Natural killer cell (primary cell): Measurements from ENCODE around the gene ZNF546. TPM values are rescaled to one million over a fixed set of nuclear protein-coding genes. Genes with fewer than 3 reads are reported as not detected.

ENCODE experiments used
- ATAC-seq, 3 donors: fragments of 150-1000 bp in 2 of 3; fragments of 200-7000 bp in 1 of 3; cut with Tn5 transposase; 1 replicate in 1 of 3; 2 replicates in 2 of 3; pipeline ENCODE4 v1.10.0; 2021; ENCODE audit warnings: mild to moderate bottlenecking in 2 of 3, moderate library complexity in 2 of 3
- DNase-seq, 2 donors: peaks; one replicate each; pipeline versions ENCODE4 v3.0.0 to v3.0.0-alpha.2; 2013 to 2021; ENCODE audit warnings: mixed read lengths in 1 of 2
- H3K27ac ChIP-seq: one replicate; pipeline ENCODE4 v1.5.1; 2013; ENCODE audit warnings: mild to moderate bottlenecking, low read length
- H3K27me3 ChIP-seq: one replicate; pipeline ENCODE4 v1.6.1; 2013; ENCODE audit warnings: low read length; ENCODE audit not compliant: control insufficient read depth, insufficient read depth
- H3K36me3 ChIP-seq: one replicate; pipeline ENCODE4 v1.6.1; 2013; ENCODE audit warnings: low read length; ENCODE audit not compliant: control insufficient read depth, insufficient read depth
- H3K4me1 ChIP-seq: one replicate; pipeline ENCODE4 v1.6.1; 2013; ENCODE audit warnings: low read length; ENCODE audit not compliant: control insufficient read depth, insufficient read depth
- H3K4me3 ChIP-seq: one replicate; pipeline ENCODE4 v1.5.1; 2013; ENCODE audit warnings: low read length
- H3K9me3 ChIP-seq: one replicate; pipeline ENCODE4 v1.6.1; 2013; ENCODE audit warnings: low read length; ENCODE audit not compliant: control insufficient read depth, insufficient read depth
- H3K27ac Mint-ChIP-seq, 2 donors: one replicate each; pipeline ENCODE4 v1.8.0; 2022; ENCODE audit warnings: mild to moderate bottlenecking in 2 of 2, mixed read lengths in 2 of 2, moderate library complexity in 1 of 2
- H3K27me3 Mint-ChIP-seq, 2 donors: one replicate each; pipeline ENCODE4 v1.8.0; 2022; ENCODE audit warnings: low read depth in 2 of 2, mixed read lengths in 2 of 2
- H3K36me3 Mint-ChIP-seq: one replicate; pipeline ENCODE4 v1.8.0; 2022; ENCODE audit warnings: mixed read lengths
- H3K4me1 Mint-ChIP-seq, 2 donors: one replicate each; pipeline ENCODE4 v1.8.0; 2022; ENCODE audit warnings: mixed read lengths in 2 of 2
- H3K4me3 Mint-ChIP-seq: one replicate; pipeline ENCODE4 v1.8.0; 2022; ENCODE audit warnings: mild to moderate bottlenecking, moderate library complexity, mixed read lengths
- H3K9me3 Mint-ChIP-seq, 2 donors: one replicate each; pipeline ENCODE4 v1.8.0; 2022; ENCODE audit warnings: mixed read lengths in 2 of 2
- CTCF ChIP-seq: fragments of 200-600 bp; IDR thresholded peaks from one replicate; pipeline ENCODE4 v1.8.0; 2022; ENCODE audit warnings: antibody characterized with exemption
- whole genome bisulfite sequencing: methylation state at CpG from one replicate; pipeline ENCODE4 v1.1.7; 2013; ENCODE audit warnings: missing lambda C conversion rate; ENCODE audit not compliant: insufficient coverage; 5-methylcytosine and 5-hydroxymethylcytosine counted together
- intact Hi-C: fragments of 100-400 bp; cut with micrococcal nuclease; formaldehyde crosslinking; loops from one replicate; pipeline ENCODE4 v1.14.2; 2022
- total RNA-seq, 4 donors: library from RNA; stranded (reverse); fragments of 120-200 nt in 1 of 4; gene quantifications; one replicate each; pipeline versions ENCODE4 v1.2.3 to v1.2.4, GENCODE V29; 2013 to 2022

Gene ZNF546
- 1 to 10 TPM; 3.3 to 4.0 (median 3.8) TPM for total RNA-seq
- 11.3 TPM for total RNA-seq (2013)

GRCh38 chr19:39996811-39997637 is at the start of gene ZNF546:
Gene ZNF546 (plus strand): TSS chr19:39997060. CDS start chr19:39998327, 1,267 bp downstream.
- H3K27ac ChIP-seq = peak within 1 kb of the TSS; percentile 86
- Mint-ChIP-seq H3K27ac (peak within 1 kb of the TSS; percentile 88 to 91), H3K36me3 (no peaks in the 10 kb centered on the region), H3K27me3 (no peaks in the 10 kb centered on the region), H3K4me1 (peaks cover 29 to 30% of the 10 kb centered on the region in 2 donors), H3K4me3 (peak within 1 kb of the TSS; percentile 91), H3K9me3 (no peaks in the 10 kb centered on the region)
- ATAC-seq = peak; percentile 84 to 94 (median 89)
- H3K9me3 ChIP-seq = peaks cover 7% of the 10 kb centered on the region
- H3K36me3 ChIP-seq = no peaks in the 10 kb centered on the region
- no peaks in the 10 kb centered on the region for H3K27me3 ChIP-seq
- peak; percentile 78 to 94 for DNase-seq
- WGBS = 5% methylated on average over 53 of the region's 53 CpGs
- H3K4me3 ChIP-seq = peak within 1 kb of the TSS; percentile 83
- H3K4me1 ChIP-seq = peaks cover 21% of the 10 kb centered on the region
- intact Hi-C loops = loop anchor here (1.0 to 5.0 kb wide), 4 partner anchors 26 to 470 kb away; partner anchors contain the start of genes BLVRB, PSMC4, SPTBN4 and ZNF780A
- TF ChIP-seq CTCF = no peak

- WGBS = 87% methylated on average over 2 of the region's 2 CpGs
- intact Hi-C loops = no loop called here
- H3K27ac ChIP-seq = no peak overlapping the region
- ATAC-seq (no peak), DNase-seq (no peak)
- Mint-ChIP-seq H3K27ac (no peak overlapping the region), H3K4me1 (peaks cover 41 to 54% of the 10 kb centered on the region in 2 donors), H3K27me3 (no peaks in the 10 kb centered on the region), H3K9me3 (no peaks in the 10 kb centered on the region), H3K36me3 (no peaks in the 10 kb centered on the region), H3K4me3 (no peak overlapping the region)
- no peak overlapping the region for H3K4me3 ChIP-seq
- no peaks in the 10 kb centered on the region for H3K27me3 ChIP-seq
- H3K36me3 ChIP-seq = no peaks in the 10 kb centered on the region
- no peak for TF ChIP-seq CTCF
- peaks cover 58% of the 10 kb centered on the region for H3K4me1 ChIP-seq
- H3K9me3 ChIP-seq = no peaks in the 10 kb centered on the region
These were observed 47.7 kb upstream of the ZNF546 start for GRCh38 chr19:39949026-39949747.

GRCh38 chr19:39951065-39951650 is 45.7 kb upstream of the ZNF546 start:
- no peak for DNase-seq
- no peak overlapping the region for H3K4me3 ChIP-seq
- WGBS = 100% methylated on average over 2 of the region's 2 CpGs
- Mint-ChIP-seq H3K27me3 (no peaks in the 10 kb centered on the region), H3K27ac (peak overlapping the region; percentile 86 to 92), H3K36me3 (no peaks in the 10 kb centered on the region), H3K4me3 (no peak overlapping the region), H3K9me3 (no peaks in the 10 kb centered on the region), H3K4me1 (peaks cover 37 to 51% of the 10 kb centered on the region in 2 donors)
- no peak overlapping the region for H3K27ac ChIP-seq
- H3K27me3 ChIP-seq = no peaks in the 10 kb centered on the region
- intact Hi-C loops = no loop called here
- no peak for TF ChIP-seq CTCF
- H3K36me3 ChIP-seq = no peaks in the 10 kb centered on the region
- ATAC-seq = no peak
- peaks cover 45% of the 10 kb centered on the region for H3K4me1 ChIP-seq
- H3K9me3 ChIP-seq = no peaks in the 10 kb centered on the region
